Cardiac fibroblast (primary cell): Measurements from ENCODE around the gene GFRA1.

Experiments used
- DNase-seq, 2 donors: peaks; one replicate each; pipeline versions ENCODE4 v3.0.0 to v3.0.0-alpha.2; 2010; ENCODE audit warnings: low read depth in 2 of 2
- H3K4me3 ChIP-seq, 2 donors: replicated peaks in 1 of 2; 1 replicate in 1 of 2; 2 replicates in 1 of 2; pipeline ENCODE4 v1.5.1; 2011; ENCODE audit warnings: low read depth in 2 of 2, low read length in 2 of 2, mild to moderate bottlenecking in 2 of 2, moderate library complexity in 1 of 2
- TF ChIP-seq, protein P1 (sequence below): IDR thresholded peaks from one replicate; pipeline ENCODE4 v1.5.1; 2011; ENCODE audit warnings: low read depth, mild to moderate bottlenecking, low read length, inconsistent platforms

The GFRA1 gene

DNA sequence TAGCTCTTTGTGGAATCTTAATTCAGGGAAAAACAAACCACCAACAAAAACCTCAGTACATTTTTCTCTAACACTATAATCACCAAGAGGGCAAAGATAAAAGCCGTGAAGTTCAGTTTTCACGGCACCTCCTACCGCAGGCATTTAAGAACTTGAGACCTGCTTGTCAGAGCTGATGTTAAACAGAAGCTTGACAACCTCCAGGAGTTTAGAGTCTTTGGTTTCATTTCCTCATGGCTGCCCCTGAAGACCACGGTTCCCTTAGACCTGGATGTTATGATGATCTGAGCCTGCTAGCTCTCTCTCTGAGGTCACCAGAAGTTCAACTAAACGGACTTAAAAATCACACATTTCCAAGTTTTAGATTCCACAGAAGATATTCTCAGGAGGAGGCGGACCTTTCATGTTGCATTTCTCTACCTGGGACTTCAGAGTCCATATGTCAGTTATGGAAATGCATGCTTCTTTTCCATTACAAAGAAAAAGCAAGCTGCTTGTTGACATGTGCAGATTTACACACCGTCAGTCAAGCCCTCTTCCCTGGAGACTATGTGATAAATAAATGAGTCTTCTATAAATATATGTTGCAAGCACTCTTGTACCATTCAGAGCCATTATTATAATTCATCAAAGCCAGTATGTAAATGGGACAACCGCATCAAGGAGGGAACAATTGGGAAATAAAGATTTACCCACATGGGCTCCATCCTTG, 258.0 kb downstream of the GFRA1 start:
- peak in 1 of 2 donors; percentile 1 for DNase-seq
- TF ChIP-seq, protein P1, sequence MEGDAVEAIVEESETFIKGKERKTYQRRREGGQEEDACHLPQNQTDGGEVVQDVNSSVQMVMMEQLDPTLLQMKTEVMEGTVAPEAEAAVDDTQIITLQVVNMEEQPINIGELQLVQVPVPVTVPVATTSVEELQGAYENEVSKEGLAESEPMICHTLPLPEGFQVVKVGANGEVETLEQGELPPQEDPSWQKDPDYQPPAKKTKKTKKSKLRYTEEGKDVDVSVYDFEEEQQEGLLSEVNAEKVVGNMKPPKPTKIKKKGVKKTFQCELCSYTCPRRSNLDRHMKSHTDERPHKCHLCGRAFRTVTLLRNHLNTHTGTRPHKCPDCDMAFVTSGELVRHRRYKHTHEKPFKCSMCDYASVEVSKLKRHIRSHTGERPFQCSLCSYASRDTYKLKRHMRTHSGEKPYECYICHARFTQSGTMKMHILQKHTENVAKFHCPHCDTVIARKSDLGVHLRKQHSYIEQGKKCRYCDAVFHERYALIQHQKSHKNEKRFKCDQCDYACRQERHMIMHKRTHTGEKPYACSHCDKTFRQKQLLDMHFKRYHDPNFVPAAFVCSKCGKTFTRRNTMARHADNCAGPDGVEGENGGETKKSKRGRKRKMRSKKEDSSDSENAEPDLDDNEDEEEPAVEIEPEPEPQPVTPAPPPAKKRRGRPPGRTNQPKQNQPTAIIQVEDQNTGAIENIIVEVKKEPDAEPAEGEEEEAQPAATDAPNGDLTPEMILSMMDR, result no peak
- no peak overlapping the region for H3K4me3 ChIP-seq

DNA sequence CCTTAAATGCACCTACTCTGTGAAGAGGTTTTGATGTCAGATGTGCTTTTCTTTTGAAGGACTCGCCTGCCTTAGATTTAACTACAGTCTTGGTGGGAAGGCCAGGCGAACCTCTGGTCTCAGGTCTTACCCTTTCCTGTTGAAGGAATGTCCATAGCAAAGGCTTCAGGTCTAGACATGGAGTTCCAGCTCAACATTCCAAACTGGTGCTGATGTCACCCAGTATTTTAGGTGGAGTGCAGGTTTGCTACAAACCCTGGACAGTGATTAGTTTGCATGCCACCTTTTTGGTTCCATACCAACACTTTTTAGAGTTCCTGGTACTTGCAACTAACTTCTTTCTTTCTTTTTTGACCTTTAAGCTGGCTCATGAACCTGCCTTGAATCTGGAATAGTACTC, 258.7 kb downstream of the GFRA1 start:
- no peak overlapping the region for H3K4me3 ChIP-seq
- TF ChIP-seq, protein P1, result no peak
- DNase-seq, result no peak

DNA sequence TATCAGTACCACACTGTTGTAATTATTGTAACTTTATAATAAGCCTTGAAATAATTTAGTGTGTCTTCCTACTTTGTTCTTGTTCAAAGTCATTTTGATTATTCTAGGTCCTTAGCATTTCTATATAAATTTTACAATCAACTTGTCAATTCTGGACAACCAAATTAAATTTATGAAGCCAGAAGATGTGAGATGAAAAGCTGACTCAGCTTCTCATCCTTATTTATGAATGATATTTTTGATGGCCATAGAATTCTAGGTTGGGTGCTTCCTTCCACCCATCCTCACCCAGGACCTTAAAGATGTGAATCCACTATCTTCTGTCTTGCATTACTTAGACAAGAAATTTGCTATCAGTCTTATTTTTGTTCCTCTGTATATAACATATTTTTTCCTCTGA, 261.1 kb downstream of the GFRA1 start:
- DNase-seq, result no peak
- TF ChIP-seq, protein P1, result no peak
- no peak overlapping the region for H3K4me3 ChIP-seq

- TF ChIP-seq, protein P1, result no peak
- no peak overlapping the region for H3K4me3 ChIP-seq
- no peak for DNase-seq
These were observed 265.6 kb downstream of the GFRA1 start for GRCh38 chr10:116007256-116007891.
